GM20000 (cell line): ENCODE measurements around the gene CASQ1.

Experiments used
- DNase-seq: peaks from one replicate; pipeline ENCODE4 v3.0.0; 2012; ENCODE audit warnings: low spot score
- TF ChIP-seq, protein P1 (sequence below): IDR thresholded peaks from 2 replicates; pipeline ENCODE4 v1.5.1; 2012; ENCODE audit warnings: mild to moderate bottlenecking, control low read depth; ENCODE audit errors: extremely low read depth, missing control alignments

CASQ1 gene

DNA sequence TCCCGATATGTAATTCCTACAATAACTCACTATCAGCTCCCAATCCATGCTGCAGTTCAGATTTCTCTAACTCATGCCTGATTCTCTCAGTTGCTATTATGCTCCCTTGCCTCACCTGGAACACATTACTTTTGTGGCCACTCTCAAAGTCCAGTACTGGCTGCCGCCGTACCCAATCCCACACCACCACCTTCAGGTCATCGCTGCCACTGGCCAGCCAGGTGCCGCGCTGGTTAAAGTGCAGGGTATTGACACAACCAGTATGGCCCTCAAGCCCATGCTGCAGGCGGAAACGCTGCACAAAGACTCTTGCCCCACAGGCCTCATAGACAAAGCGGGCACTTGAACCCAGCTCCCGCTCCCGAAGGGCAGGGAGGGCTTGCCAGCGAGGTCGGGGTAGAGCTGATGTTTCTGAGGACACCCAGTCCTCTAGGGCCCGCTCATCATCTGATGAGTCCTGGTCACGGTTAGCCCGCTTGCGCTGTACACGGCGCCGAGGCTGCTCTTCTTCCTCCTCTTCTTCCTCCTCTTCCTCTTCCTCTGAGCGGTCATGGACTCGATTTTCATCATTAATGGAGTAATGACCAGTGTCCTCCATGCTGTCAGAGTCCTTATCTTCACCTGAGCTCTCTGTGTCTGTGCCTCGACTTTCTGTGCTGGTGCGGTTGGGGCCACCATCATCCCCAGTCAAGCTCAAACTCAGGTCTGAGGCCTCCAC is 49.4 kb downstream of the CASQ1 start:
- DNase-seq: no peak
- TF ChIP-seq, protein P1, sequence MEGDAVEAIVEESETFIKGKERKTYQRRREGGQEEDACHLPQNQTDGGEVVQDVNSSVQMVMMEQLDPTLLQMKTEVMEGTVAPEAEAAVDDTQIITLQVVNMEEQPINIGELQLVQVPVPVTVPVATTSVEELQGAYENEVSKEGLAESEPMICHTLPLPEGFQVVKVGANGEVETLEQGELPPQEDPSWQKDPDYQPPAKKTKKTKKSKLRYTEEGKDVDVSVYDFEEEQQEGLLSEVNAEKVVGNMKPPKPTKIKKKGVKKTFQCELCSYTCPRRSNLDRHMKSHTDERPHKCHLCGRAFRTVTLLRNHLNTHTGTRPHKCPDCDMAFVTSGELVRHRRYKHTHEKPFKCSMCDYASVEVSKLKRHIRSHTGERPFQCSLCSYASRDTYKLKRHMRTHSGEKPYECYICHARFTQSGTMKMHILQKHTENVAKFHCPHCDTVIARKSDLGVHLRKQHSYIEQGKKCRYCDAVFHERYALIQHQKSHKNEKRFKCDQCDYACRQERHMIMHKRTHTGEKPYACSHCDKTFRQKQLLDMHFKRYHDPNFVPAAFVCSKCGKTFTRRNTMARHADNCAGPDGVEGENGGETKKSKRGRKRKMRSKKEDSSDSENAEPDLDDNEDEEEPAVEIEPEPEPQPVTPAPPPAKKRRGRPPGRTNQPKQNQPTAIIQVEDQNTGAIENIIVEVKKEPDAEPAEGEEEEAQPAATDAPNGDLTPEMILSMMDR: no peak

DNA sequence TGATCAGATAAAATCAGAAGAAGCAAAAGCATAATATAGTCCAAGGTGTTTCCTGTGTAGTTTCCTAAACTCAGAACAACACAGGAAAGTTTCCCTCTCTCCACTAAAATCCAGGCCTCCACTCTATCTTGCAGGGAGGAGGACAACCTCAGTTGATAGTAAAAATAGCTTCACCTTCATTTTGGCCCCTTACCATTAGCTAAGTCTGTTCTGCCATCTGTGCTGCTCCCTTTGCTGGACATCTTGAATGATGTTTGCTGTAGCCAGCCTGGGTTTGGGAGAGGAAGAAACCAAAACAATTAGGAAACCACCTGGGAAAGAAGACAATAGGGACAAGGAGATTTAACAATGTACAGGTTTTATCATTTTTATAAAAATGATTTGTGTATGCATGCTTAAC is 53.4 kb downstream of the CASQ1 start:
- TF ChIP-seq, protein P1: no peak
- no peak for DNase-seq

DNA sequence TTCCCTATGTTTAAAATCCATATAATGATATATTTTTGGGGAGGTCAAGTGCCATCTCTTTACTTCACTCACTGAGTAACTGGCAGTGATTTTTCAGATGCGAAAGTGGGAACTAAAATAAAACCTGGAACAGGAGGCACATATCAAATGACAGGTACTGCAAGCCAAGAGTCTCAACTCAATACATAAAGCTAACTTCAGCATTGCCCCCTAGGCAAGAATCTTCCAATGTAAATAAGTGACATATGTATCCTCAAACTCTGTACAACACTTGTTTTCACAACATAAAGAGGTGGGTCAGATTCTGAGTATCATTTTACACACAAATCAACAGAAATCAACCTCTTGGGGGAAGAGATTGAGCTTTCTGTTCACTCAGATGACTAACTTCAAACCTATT is 53.8 kb downstream of the CASQ1 start:
- TF ChIP-seq, protein P1: no peak
- DNase-seq: no peak

DNA sequence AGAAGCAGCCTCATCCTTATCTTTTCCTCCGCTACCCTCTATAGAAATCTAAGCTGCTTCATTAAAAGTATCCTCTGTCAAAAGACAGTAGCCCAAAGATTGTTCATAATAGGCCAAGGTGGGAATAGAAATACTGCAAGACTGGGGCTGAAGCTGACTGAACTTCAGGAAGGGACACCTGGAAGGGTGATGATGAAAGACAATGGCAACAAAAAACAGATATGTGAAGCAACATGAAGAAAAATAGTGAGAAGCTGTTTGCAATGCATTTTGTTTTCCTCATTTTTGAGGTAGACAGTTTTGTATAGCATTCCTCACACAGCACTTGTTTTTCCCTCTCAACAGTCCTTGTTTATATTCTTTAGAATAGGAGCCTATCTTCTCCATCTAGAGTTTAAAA is 55.1 kb downstream of the CASQ1 start:
- DNase-seq: no peak
- TF ChIP-seq, protein P1: no peak

DNA sequence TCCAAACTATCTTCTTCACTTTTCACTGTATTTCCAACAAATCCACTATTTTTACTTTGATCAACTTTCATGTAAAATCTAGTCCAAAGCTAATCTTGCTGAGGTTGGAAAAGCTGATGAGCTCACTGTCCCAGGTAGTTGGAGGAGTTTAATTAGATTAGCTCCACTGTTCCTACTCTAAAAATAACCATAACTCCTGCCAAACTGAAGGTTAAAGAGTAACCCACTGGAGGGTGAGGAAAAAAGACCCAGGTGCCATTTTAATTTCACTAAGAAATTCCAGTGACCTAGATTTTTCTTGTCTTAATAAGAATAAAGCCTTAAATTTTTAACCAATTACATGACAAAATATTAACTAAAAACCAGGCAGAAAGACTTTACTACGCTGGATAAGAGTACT is 56.7 kb downstream of the CASQ1 start:
- no peak for DNase-seq
- TF ChIP-seq, protein P1: no peak

DNA sequence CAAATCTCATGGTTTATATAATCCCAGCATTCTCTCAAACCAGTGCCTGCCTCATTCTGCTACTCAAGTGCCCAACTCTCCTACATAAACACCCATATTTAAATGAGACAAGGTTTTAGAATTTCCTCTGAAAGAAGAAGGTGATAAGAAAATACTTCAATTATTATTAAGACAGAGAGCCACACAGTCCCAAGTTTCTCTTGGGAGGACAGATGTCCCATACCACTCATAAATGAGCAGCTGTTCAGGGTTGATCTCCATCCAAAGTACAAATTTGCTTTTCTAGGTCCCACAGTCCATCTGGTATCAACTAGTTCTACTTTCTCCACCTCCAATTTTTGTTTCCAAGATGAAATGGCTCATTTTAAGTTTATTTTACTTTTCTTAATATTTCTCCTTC is 60.6 kb downstream of the CASQ1 start:
- DNase-seq: no peak
- TF ChIP-seq, protein P1: no peak
